ENCODE measurements around the gene COPZ1.

GRCh38 chr12:54330442-54330841 lies 5.5 kb downstream of the COPZ1 start:
- TF ChIP-seq, protein P1, sequence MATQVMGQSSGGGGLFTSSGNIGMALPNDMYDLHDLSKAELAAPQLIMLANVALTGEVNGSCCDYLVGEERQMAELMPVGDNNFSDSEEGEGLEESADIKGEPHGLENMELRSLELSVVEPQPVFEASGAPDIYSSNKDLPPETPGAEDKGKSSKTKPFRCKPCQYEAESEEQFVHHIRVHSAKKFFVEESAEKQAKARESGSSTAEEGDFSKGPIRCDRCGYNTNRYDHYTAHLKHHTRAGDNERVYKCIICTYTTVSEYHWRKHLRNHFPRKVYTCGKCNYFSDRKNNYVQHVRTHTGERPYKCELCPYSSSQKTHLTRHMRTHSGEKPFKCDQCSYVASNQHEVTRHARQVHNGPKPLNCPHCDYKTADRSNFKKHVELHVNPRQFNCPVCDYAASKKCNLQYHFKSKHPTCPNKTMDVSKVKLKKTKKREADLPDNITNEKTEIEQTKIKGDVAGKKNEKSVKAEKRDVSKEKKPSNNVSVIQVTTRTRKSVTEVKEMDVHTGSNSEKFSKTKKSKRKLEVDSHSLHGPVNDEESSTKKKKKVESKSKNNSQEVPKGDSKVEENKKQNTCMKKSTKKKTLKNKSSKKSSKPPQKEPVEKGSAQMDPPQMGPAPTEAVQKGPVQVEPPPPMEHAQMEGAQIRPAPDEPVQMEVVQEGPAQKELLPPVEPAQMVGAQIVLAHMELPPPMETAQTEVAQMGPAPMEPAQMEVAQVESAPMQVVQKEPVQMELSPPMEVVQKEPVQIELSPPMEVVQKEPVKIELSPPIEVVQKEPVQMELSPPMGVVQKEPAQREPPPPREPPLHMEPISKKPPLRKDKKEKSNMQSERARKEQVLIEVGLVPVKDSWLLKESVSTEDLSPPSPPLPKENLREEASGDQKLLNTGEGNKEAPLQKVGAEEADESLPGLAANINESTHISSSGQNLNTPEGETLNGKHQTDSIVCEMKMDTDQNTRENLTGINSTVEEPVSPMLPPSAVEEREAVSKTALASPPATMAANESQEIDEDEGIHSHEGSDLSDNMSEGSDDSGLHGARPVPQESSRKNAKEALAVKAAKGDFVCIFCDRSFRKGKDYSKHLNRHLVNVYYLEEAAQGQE (IDR thresholded peaks at IDR 0.05; ENCODE audit: insufficient read depth in 1 of 2, low read depth in 2 of 2, low read length in 2 of 2) = no peak
- TF ChIP-seq POLR2AphosphoS5 (IDR thresholded peaks at IDR 0.05; ENCODE audit: low read depth, low read length) = no peak

Measured in PFSK-1 (cell line).